PFSK-1 (cell line): Measurements from ENCODE around the gene DCLK3.

Source experiments
- FOXP2 ChIP-seq: optimal IDR thresholded peaks from 2 replicates; pipeline ENCODE3; 2011; ENCODE audit warnings: borderline replicate concordance, control low read depth, inconsistent platforms; ENCODE audit not compliant: insufficient read depth; ENCODE audit errors: extremely low read length, extremely low read depth
- POLR2AphosphoS5 ChIP-seq: IDR thresholded peaks from 2 replicates; pipeline ENCODE4 v1.6.1; 2012; ENCODE audit warnings: low read depth, mild to moderate bottlenecking, control low read depth, low read length, moderate library complexity
- SIN3A ChIP-seq: IDR thresholded peaks from 2 replicates; pipeline ENCODE4 v1.6.1; 2012; ENCODE audit warnings: mild to moderate bottlenecking, low read length, moderate library complexity, borderline replicate concordance; ENCODE audit not compliant: insufficient read depth
- TAF1 ChIP-seq: IDR thresholded peaks from 2 replicates; pipeline ENCODE4 v1.6.1; 2012; ENCODE audit warnings: low read length, control low read depth, borderline replicate concordance; ENCODE audit not compliant: insufficient read depth
- TF ChIP-seq, protein P1 (sequence below), 2 experiments: IDR thresholded peaks; 2 replicates each; pipeline versions ENCODE4 v1.6.1 to v1.8.0; 2011 to 2012; ENCODE audit warnings: low read depth in 2 of 2, low read length in 2 of 2, control low read depth in 1 of 2, inconsistent platforms in 1 of 2, mild to moderate bottlenecking in 1 of 2, moderate library complexity in 1 of 2; ENCODE audit not compliant: insufficient read depth in 1 of 2

Gene DCLK3

DNA sequence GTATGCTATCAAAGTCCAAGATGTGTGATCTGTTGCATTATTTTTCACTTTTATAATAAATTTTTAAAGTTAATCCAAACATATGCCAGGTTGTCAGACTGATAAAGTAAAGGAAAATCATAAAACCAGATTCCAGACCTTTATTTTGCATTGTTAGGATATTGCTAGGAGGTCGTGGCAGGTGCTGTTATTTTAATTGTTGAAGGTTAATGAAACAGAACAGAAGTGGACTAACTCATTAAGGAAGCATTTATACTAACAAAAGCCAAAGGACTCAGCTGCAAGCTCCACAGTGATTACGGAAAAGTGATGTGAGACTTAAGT, 63.1 kb downstream of the DCLK3 start:
- TF ChIP-seq SIN3A (no peak), POLR2AphosphoS5 (no peak), TAF1 (no peak), FOXP2 (no peak)
- TF ChIP-seq, protein P1, sequence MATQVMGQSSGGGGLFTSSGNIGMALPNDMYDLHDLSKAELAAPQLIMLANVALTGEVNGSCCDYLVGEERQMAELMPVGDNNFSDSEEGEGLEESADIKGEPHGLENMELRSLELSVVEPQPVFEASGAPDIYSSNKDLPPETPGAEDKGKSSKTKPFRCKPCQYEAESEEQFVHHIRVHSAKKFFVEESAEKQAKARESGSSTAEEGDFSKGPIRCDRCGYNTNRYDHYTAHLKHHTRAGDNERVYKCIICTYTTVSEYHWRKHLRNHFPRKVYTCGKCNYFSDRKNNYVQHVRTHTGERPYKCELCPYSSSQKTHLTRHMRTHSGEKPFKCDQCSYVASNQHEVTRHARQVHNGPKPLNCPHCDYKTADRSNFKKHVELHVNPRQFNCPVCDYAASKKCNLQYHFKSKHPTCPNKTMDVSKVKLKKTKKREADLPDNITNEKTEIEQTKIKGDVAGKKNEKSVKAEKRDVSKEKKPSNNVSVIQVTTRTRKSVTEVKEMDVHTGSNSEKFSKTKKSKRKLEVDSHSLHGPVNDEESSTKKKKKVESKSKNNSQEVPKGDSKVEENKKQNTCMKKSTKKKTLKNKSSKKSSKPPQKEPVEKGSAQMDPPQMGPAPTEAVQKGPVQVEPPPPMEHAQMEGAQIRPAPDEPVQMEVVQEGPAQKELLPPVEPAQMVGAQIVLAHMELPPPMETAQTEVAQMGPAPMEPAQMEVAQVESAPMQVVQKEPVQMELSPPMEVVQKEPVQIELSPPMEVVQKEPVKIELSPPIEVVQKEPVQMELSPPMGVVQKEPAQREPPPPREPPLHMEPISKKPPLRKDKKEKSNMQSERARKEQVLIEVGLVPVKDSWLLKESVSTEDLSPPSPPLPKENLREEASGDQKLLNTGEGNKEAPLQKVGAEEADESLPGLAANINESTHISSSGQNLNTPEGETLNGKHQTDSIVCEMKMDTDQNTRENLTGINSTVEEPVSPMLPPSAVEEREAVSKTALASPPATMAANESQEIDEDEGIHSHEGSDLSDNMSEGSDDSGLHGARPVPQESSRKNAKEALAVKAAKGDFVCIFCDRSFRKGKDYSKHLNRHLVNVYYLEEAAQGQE (IDR thresholded peaks at IDR 0.05; ENCODE audit: insufficient read depth in 1 of 2, low read depth in 2 of 2, low read length in 2 of 2): no peak

DNA sequence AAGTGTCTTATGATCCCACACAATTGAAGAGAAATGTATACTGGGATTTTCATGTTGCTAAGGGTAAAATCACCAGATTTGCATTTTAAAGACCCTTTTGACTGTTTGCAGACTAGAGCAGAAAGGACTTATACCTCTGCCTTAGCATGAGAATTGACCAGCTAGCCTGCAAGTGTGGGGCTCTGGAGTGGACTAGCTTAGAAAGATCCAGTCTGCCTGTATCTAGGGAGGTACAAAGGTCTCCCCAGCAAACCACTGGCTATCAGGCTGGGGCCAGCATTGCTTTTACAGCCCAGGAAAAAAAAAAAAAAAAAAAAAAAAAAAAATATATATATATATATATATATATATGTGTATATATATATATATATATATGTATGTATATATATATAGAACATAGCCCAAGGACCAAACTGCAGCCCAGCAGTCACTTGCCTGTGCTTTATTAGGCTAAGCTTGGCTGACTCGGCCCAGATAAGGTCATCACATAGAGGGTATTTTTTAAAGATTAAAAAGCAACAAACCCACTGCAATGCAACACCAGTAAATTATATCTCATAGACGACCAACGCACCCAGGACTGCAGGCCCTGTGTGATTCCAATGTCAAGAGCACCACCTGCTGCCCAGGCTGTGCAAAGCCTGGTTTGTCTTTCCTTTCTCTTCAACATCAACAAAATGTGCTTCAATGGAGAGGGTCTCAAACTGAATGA, 63.7 kb downstream of the DCLK3 start:
- TF ChIP-seq POLR2AphosphoS5 (no peak), FOXP2 (no peak), TAF1 (no peak), SIN3A (no peak)

DNA sequence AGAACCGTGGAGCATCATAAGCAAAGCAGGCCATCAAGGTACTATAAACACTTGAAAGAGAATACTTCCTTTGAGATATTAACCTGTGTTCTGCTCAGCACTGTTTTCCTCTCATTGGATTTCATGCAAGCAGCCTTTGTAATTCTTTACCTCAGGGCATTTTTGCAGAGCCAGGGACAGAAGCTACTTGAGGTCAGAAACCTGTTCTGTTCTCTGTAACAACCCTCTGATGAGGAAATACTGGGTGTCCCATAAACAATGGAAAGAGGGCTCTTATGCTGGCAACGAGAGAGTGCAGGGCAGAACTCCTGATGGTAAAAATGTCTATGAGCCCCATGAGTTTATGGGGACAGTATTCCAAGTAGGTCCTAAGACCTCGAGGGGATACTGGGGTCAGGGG, 66.0 kb downstream of the DCLK3 start:
- TF ChIP-seq POLR2AphosphoS5 (no peak), TAF1 (no peak), SIN3A (no peak), FOXP2 (no peak)
- TF ChIP-seq, protein P1 (IDR thresholded peaks at IDR 0.05; ENCODE audit: insufficient read depth in 1 of 2, low read depth in 2 of 2, low read length in 2 of 2): no peak

DNA sequence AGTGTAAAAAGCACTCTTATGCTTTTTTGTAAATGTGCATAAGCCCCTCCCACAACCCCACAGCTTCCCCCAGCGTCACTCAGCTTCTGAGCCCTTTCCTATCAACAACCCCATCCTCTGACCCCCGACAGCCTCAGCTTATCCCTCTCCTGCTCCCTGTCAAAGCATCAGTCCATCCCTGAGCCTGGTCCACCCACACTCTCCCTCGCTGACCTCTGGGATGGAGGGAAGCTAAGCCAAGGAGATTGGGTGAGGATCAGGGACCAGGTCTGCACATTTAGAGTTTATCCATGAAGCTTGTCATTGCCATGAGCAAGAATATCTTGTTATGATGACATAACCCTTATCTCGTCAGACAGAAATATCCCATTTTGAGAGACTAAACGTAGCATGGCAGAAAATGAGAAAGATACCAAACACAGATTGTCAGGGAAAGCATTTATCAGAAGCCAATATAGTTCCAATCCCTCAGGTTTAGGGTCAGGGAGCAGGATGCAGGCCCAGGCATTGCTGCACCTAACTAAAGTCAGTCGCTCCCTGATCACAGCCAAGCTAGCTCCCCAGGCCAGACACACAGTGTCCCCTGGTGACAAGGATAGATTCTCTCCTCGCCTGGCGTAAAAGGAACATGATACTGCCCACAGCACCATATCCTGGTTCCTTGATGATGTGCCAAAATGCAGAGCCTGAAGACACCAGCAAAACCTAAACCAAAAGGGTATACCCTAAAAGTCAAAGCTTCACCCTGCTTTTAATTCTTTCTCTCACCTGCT, 66.9 kb downstream of the DCLK3 start:
- TF ChIP-seq TAF1 (no peak), FOXP2 (no peak), SIN3A (no peak), POLR2AphosphoS5 (no peak)
- TF ChIP-seq, protein P1 (IDR thresholded peaks at IDR 0.05; ENCODE audit: insufficient read depth in 1 of 2, low read depth in 2 of 2, low read length in 2 of 2): no peak

DNA sequence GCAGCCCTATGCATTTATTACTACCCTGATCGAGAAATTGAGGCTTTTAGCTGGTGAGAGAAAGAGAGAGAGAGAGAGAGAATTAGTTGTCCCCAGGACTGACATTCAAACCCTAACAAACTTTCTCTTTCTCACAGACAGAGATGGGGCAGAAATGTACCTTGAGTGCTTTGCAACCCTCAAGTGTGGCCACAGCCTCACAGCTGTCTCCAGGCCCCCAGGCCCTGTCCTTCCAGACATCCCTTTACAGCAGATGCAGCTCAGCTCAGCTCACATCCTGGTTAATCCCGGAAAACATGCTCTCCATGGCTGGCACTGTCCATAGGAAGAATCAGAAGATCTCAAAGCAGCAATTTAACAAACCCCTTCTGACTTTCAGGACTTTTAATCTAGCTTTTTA, 67.6 kb downstream of the DCLK3 start:
- TF ChIP-seq SIN3A: no peak

DNA sequence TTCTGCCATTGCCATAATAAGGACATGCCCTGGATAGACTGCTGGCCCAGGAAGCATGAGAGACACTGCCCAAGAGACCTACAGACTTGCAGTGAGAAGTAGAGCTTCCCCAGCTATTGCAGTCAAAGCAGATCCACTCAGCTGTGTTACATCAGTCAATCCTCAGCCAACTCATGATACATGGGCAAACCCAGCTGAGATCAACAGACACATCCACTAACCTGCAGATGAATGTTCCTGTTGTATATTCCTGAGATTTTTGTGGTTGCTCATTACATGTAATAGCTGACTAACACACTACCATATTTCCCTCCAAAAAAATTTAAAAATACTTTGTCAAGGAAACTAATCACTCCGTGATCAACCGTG, 68.6 kb downstream of the DCLK3 start:
- TF ChIP-seq FOXP2 (no peak), TAF1 (no peak), SIN3A (no peak), POLR2AphosphoS5 (no peak)
- TF ChIP-seq, protein P1 (IDR thresholded peaks at IDR 0.05; ENCODE audit: insufficient read depth in 1 of 2, low read depth in 2 of 2, low read length in 2 of 2): no peak
